Measurements from ENCODE around the gene NTF4.
"Not testable (repeated sequence)": the region's sequence is repeated elsewhere in the genome, so short reads cannot be mapped to it uniquely, and the experiment has no call there.

- not testable (repeated sequence) for TF ChIP-seq ASH2L (IDR thresholded peaks at IDR 0.05; ENCODE audit: low read length); POLR2A (IDR thresholded peaks at IDR 0.05; ENCODE audit: control extremely low read depth in 1 of 2, low read depth in 2 of 2, low read length in 2 of 2); SP1 (IDR thresholded peaks at IDR 0.05; ENCODE audit: low read depth, low read length); FOSL1 (IDR thresholded peaks at IDR 0.05; ENCODE audit: insufficient read depth, low read depth, low read length)
- TF ChIP-seq, protein P1, sequence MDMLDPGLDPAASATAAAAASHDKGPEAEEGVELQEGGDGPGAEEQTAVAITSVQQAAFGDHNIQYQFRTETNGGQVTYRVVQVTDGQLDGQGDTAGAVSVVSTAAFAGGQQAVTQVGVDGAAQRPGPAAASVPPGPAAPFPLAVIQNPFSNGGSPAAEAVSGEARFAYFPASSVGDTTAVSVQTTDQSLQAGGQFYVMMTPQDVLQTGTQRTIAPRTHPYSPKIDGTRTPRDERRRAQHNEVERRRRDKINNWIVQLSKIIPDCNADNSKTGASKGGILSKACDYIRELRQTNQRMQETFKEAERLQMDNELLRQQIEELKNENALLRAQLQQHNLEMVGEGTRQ (IDR thresholded peaks at IDR 0.05; ENCODE audit: low read length) = not testable (repeated sequence)
- TF ChIP-seq, protein P2, sequence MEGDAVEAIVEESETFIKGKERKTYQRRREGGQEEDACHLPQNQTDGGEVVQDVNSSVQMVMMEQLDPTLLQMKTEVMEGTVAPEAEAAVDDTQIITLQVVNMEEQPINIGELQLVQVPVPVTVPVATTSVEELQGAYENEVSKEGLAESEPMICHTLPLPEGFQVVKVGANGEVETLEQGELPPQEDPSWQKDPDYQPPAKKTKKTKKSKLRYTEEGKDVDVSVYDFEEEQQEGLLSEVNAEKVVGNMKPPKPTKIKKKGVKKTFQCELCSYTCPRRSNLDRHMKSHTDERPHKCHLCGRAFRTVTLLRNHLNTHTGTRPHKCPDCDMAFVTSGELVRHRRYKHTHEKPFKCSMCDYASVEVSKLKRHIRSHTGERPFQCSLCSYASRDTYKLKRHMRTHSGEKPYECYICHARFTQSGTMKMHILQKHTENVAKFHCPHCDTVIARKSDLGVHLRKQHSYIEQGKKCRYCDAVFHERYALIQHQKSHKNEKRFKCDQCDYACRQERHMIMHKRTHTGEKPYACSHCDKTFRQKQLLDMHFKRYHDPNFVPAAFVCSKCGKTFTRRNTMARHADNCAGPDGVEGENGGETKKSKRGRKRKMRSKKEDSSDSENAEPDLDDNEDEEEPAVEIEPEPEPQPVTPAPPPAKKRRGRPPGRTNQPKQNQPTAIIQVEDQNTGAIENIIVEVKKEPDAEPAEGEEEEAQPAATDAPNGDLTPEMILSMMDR (IDR thresholded peaks at IDR 0.05; ENCODE audit: control extremely low read depth in 1 of 3, insufficient read depth in 1 of 3, low read depth in 1 of 3, low read length in 3 of 3) = peak; percentile 61 to 64 (median 62)
Measured at GRCh38 chr19:49074869-49075268, 10.3 kb upstream of the NTF4 start.

Measured in H1 (cell line).